Upper lobe of left lung (tissue), 4 donors: ENCODE data around the gene CSF3R.

Experiments used
- CTCF ChIP-seq, 6 experiments: fragments of 450-650 bp in 4 of 6; fragments of 200-600 bp in 2 of 6; sonication (generic) in 2 of 6; IDR thresholded peaks; one replicate each; pipeline ENCODE4 v1.5.1; 2016 to 2019; ENCODE audit warnings: antibody characterized with exemption in 6 of 6
- EP300 ChIP-seq, 4 donors: sonication (generic); formaldehyde crosslinking; IDR thresholded peaks; one replicate each; pipeline ENCODE4 v1.5.1; 2017; ENCODE audit warnings: antibody characterized with exemption in 4 of 4, control low read depth in 2 of 4
- POLR2A ChIP-seq, 4 donors: fragments of 450-650 bp; IDR thresholded peaks; one replicate each; pipeline ENCODE4 v1.5.1; 2016 to 2017; ENCODE audit warnings: antibody characterized with exemption in 4 of 4, mild to moderate bottlenecking in 2 of 4
- POLR2AphosphoS5 ChIP-seq, 2 donors: sonication (generic); formaldehyde crosslinking; IDR thresholded peaks; one replicate each; pipeline ENCODE4 v1.5.1; 2017; ENCODE audit warnings: antibody characterized with exemption in 2 of 2

- TF ChIP-seq CTCF (IDR thresholded peaks at IDR 0.05) = no peak
- no peak for TF ChIP-seq POLR2A (IDR thresholded peaks at IDR 0.05)
- TF ChIP-seq POLR2AphosphoS5 (IDR thresholded peaks at IDR 0.05) = no peak
- TF ChIP-seq EP300 (IDR thresholded peaks at IDR 0.05) = no peak
Measured at GRCh38 chr1:36530791-36531190, 48.1 kb upstream of the CSF3R start.
